NCI-H748 (cell line): Measurements from ENCODE around the gene ATG101.
A peak's percentile ranks its signal among the peaks of the same experiment; 100 is the strongest.

Source experiments
- DNase-seq: peaks from one replicate; lab custom pipeline; 2025; ENCODE audit not compliant: unreplicated experiment; lab: John Stamatoyannopoulos, UW

Gene ATG101

DNA sequence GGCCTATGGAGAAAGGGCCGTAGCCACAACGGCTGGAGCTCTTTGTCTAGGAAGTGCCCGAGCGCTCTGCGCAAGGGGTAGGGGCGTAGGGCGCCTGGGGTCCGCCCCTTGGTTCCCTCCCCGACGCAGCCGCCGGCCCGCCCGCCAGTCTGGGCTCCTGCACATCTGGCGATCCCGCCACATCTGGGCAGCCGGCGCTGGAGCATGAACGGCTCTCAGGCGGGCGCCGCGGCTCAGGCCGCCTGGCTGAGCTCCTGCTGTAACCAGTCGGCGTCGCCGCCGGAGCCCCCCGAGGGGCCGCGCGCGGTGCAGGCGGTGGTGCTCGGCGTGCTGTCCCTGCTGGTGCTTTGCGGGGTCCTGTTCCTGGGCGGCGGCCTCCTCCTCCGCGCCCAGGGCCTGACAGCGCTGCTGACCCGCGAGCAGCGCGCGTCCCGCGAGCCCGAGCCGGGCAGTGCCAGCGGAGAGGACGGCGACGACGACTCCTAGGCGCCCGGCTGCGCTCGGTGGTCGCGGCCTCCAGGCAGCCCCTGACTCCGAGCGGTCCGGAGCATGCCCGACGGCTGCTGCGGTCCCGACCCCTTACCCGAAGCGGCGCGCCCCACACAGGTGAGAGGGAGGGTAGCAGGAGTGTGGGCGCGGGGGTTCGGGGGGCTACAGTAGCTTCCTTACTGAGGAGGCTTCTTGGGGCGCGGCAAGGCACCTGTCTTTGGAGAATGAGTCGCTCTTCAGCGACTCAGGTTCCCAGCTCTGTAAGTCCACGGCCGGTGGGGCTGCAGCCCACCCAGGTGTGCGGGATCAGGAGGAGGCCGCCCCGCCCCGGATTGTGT is 10.0 kb downstream of the ATG101 start, which contains the start of gene SMIM41:
Gene SMIM41, plus strand, starts transcription at position 129 of the 827 bp plus-strand sequence. Its CDS starts 76 bp downstream, at position 205.
- DNase-seq: no peak

DNA sequence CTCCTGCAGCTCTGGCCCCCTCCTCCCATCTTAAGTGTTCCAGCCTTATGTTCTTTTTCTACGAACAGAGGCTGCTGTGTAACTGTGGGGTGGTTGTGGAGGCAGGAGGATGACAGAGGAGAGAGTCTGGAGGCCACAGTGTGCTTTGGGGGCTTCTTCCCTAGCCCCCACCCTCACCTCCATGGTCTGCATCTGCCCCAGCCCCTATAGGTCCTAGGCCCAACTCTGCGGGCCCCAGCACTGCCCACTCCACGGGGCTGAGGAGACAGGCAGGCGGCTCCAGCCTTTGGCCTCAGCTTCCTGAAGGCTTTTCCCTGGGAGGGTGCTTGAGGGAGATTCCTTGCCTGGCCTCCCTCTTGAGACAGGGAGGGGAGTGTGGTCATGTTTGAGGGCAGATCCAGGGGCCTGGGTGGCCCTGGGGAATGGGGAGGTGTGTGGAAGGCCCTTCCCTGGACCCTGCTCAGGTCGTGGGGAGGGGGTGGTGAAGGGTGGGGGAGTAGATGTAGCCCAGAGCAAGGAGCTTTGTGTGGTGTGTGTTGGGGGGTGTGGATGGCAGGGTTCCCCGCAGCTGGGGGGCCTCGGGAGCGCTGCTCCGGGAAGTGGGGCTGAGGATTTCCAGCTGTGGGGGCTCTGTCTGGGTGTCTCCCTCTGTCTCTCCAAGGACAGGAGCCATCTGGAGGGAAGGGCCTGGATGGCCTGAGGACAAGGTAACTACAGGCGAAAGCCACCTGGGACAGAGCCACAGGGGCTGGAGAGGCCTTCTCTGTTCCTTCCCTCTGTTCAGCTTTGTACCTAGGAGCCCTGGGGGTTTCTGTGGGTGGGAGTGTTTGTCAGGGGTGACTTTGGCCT is 10.8 kb downstream of the ATG101 start:
- no peak for DNase-seq

DNA sequence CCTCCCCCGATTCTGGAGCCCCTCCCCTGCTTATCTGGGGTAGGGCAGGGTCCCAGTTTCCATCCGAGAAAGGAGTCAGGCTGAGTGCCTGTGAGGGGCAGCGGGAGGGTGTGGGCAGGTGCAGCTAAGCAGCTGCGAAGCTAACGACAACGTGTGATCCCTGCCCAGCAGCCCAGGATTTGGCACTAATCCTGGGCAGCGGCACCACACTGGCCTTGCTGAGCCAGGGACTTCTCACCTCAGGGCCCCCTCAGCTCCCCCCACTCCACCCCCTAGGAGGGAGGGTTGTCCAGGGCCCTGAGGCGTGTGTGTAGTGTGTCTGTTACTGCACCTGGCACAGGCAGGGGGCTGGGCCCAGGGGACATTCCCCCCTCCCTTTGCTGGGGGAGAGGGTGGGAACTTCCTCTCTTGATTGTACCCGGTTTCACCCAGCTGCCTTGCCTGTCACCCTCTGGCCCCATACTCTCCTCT is 11.5 kb downstream of the ATG101 start:
- peak; percentile 13 for DNase-seq

DNA sequence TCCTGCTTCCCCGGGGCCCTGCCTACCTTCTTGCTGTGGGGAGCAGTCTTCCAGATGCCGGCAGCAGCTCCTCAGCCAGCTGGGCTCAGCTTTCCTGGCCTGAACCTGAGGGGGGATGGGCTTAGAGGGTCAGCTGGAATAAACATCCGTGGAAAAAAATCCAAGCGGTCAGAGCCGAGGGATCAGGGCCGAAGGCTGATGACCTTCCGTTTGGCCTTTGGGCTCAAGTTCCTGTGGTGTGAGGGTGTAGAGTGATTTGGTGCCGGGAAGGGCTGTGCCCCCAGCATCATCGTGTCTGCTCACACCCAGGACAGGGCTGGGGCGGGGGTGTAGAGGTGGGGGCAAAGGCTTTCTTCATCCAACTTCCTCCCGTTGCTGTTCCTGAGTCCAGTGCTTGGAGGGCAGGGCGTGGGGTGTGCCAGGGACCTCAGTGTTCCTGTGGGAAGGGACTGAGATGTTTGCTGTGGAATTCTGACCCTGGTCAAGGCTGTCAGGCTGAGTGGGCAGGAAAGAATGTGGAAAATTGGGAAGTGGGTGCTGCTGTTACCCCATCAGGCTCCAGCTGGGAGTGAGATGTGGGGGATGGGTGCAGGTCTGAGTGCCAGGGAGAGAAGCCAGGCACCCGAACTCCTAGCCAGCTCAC is 12.4 kb downstream of the ATG101 start:
- DNase-seq: no peak

DNA sequence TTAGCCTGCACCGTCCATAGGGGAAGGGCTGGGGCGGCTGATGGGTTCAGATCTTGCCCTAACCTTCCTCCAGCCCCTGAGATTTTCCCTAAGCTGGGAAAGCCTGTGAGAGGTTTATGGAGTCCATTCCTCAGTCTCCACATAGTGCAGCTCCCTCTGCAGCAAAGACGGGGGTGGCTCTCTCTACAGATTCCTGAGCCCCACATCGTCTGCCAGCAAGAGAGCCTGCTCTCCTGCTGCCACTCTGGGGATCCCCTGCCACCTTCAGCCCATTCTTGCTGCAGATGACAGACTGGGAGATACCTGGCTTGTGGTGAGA is 12.8 kb downstream of the ATG101 start:
- DNase-seq: no peak

DNA sequence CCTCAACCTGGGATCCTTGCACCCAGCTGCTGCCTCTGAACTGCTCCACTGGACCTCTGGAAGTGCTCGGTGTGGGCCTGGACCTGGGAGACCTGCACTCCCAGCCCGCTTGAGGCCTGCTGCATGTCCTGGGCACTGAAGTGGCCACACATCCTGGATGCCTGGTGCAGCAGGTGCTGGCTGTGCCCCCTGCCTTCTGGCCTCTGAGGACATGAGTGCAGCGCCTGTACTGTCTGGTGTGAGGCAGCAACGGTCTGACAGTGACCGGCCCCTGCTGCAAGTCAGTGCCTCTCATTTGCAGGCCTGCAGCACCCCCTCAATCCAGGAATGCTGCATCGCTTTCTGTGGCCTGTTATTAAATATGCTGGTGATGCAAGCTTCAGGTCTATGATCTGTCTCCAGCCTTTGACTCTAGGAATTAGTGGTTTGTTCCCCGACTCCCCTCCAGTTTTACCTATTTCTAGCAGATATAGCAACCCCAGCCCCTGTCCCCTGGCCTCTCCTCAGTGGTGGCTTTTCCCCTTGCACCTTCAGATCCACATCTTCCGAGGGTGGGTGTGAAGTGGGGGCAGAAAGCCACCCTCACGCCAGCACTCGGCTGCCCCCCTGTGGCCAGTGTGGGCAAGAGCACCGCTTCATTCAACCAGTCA is 13.3 kb downstream of the ATG101 start:
- peak; percentile 52 for DNase-seq

DNA sequence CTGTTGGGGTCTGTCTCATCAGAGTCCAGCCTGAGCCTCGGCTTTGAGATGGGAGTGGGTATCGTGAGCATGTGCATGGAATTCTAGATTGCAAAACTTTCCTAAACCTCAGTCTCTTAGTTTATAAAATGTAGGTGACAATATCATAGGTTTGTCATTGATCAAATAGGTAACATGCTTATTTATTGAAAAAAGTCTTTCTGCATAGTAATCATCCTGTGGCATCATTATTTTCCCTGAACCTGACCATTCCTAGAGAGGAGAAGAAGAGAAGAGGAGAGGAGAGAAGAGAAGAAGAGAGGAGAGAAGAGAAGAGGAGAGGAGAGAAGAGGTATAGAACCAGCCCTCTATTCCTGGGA is 13.8 kb downstream of the ATG101 start:
- DNase-seq: no peak

DNA sequence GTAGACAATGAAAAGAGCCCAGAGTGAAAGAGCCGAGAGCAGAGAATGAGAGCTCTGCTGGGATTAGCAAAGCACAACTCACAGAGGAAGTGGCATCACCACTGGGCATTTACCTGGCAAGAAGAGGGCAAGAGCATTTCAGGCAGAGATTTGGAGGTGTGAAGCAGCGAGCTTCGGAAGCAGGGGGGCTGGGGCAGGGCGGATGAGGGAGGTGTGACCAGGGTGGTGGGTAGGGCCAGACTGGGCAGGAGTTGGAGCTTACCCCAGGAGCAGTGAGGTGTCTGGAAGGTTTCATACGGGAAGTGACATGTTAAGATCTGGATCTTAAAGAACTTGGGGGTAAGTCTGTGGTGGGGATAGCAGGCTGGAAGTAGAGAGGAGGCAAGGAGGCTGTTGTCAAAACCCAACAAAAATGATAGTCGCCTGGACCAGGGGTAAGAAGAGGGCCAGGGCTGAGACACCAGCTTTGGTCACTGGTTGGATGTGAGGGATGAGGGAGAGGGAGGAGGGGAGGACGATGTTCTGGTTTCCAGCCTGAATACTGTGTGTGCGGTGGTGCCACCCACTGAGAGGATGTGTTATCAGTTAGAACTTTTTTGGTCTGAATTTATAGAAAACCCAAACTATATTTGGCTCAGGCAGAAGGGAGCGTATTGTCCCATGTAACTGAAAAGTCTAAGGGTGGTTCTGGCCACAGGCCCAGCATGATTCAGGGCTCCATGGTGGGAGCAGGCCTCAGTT is 14.9 kb downstream of the ATG101 start:
- no peak for DNase-seq

DNA sequence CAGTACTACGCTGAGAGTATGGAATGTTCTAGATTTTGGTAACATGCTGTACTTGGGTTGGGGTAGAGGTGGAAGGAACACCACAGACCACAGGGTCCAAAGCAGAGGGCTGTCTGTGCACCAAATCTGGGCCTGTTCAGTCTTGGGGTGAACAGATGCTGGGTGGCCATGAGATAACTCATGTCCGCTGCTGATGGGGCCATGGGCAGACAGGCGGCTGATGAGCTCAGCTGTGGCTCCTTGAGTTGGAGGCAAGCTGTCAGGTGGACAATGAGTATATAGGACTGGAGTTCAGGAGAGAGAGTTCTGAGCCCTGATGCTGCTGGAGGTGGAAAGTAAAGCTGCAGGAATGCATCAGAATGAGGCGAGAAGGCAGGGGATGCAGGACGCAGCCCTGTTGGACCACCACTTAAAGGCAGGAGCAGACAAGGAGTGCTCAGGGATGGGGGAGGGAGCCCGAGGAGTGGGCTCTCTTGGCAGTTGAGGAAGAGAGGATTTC is 16.0 kb downstream of the ATG101 start:
- no peak for DNase-seq

DNA sequence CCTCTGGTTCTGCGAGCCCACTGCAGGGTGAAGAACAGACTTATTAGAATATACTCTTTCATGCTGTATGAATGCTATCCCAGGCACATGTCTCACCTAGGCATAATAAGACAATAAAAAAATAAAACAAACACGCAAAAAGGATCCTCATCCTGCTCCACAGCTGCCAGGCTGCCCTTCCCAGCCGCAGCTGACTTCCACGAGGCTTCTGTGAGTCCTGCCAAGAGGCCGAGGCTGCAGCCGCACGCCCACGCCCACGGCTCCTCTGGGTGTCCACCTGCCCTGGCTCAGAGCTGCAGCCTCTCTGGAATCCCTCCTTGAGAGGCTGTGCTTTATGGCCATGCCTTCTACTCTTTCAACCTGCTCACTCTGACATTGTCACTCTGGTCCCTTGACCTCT is 16.6 kb downstream of the ATG101 start:
- DNase-seq: no peak

DNA sequence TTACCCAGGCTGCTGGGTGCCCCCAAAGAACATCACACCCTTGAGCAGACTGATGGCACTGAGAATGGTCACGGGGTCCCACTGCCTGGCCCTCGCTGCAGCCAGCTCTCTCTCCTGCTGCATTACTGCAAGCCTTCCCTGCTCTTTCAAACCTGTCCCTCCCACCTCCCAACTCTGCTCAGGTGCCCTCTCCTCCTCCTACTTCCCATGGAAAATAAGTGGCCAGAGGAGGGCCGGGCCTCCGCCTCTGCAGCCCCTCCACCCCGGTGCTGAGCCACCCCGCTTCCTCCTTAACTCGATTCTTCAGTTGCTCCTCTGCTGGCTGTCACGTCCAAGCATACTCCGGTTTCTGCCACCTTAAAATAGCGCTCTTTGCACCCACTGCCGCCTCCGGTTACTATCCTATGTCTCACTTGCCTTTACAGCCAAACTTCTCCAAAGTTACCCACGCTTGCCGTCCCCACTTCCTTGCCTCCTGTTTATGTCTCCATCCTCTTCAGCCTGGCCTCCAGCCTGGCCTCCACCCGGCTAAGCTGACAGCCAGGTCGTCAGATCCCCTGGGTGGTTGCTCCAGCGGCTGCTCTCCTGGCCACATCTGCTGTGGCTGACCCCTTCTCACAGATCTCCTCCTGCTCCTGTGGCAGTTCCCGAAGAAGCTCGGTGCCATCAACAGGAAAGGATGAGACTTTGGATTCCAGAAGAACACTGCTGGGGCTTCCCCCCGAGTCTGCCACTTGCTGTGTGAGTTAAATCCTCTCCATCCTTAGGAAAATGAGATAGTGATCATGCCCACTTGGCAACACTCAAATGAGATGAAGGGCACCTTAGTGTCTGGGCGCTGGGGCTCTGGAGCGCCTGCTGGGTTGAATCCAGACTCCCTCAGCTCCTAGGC is 17.4 kb downstream of the ATG101 start:
- DNase-seq: no peak

DNA sequence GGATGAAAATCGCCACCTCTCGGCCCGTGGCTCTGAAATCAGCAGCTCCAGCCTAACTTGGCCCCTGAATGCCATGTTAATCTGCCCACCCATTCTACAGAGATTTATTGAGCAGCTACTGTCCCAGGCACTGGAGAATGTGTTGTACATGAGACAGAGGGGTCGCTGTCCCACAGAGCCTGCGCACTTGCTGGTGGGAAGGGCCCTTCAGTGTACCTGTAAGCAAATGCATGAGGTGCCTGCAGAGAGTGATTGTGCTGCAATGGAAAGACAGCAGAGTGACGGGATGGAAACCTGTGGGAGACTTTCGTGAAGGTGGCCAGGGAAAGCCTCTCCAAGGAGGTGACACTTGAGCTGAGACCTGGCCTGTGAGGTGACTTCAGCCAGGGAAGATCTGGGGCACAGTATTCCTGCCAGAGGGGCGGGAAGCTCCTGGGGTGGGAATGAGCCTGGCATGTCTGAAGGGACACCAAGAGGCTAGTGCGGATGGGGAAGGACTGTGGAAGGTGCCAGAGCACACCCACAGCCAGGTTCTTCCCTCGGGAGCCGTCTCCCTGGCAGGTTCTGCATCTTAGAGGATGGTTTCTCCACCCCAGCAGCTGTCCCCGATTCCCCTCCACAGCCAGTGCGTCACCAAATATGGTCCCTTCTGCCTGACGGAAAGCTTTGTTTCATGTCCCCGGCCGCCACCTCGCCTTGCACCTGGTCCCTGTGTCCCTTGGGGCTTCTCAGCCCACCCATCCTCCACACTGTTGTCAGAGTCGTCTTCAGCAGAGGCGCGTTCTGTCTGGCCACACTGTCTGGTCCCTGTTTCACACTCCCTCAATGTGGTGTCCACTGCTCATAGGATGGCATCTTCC is 18.4 kb downstream of the ATG101 start:
- DNase-seq: no peak

DNA sequence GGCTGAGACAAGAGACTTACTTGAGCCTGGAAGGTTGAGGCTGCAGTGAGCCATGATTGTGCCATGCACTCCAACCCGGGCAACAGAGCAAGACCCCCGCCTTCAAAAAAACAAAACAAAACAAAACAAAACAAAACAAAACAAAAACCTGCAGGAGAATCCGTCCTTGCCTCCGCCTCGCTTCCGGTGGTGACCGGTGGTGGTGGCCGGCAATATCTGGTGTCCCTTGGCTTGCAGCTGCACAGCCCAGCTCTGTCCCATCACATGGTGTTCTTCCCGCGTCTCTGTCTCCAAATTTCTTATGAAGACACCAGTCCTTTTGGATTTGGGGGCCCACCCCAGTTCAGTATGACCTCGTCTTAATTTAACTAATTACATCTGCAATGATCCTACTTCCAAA is 19.7 kb downstream of the ATG101 start:
- DNase-seq: no peak

DNA sequence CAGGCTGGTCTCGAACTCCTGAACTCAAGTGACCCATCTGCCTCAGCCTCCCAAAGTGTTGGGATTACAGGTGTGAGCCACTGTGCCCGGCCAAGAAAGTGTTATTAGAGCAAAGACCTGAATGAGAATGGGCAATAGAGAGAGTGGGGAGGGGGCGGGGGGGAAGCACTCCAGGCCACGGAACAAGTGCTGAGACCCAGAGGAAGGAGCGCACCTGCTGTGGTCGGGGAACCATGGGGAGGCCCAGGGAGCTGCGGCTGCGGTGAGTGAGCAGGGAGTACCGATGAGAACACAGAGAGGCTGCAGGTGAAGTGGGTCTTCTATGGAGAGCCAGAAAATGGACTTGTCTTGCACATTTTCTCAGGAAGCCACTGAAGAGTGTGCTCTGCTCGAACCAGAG is 20.5 kb downstream of the ATG101 start:
- no peak for DNase-seq

DNA sequence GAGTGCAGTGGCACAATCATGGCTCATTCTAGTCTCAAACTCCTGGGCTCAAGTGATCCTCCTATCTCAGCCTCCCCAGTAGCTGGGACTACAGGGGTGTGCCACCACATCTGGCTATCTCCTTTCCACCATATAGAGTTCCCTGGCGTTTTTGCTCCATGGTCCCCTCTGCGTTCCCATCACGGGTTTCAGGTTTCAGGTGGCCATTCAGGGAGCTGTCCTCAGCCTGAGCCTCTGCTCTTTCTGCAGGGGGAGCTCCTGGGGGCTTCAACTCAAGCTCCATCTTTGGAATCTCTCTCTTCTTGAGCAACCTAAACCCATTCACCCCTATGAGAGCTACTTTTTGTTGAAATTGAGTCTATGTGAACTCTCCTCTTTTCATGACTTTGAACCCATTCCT is 21.3 kb downstream of the ATG101 start:
- no peak for DNase-seq

DNA sequence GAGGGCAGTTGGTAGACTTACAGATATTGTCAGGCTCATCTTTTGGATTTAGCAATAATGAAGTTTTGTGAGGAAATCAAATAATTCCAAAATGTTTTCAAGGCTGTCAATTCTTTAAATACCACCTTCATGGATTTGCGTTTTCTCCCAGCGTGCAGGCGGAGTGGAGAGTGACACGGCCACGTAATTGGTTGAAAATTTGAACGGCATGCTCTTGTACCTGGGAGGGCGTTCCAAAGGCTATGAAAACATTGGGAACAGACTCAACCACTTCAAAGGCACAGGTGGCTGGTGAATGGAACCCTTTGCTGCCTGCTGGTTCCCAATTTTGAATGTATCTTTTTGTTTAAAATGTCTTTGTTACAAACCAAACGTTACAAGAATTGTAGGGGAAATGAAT is 22.1 kb downstream of the ATG101 start:
- DNase-seq: peak; percentile 61

DNA sequence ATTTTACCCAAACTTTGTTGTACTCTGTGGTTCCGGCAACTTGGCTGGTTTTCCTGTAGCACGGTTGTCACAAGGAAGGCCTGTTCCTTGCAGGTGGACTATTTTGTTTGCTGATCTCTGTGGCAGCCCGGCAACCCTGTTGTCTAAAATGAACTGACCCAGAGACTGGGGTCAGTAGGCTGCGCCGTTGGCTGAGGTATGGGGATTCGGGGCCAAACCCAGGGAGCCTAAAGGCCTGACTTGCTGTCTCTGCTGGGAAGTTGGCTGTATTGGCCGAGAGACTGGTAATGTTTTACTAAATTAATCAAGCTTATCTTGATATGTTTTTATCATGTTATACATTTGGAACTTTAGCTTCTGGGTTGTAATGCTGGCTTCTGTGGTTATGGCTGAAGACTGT is 23.6 kb downstream of the ATG101 start:
- DNase-seq: no peak

DNA sequence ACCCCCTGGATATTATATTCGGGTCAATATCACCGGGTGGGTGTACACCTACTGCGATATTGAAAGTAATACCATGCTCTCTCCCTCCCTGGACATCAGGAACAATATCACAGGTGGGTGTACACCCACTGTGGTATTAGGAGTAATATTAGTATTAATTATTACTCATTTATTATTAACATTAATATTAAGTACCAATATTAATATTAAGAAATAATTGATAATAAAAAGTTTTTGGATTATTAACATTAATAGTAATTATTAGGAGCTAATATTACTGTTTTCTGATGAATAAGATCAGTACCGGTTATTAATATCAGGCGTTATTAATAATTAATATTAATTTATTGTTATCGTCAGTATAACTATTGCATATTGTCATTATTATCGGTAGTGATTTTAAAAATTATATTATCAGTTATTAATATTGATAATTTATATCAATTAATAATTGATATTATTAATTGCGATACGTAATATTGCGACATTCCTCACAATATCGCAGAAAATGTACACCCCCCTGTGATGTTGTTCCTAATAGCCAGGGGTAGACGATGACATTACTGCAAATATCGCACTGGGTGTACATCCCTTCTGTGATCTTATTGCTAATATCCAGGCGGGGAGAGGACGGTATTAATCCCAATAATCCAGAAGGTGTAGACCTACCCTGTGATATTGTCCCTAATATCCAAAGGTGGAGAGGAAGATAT is 26.7 kb downstream of the ATG101 start:
- no peak for DNase-seq
